Gastroesophageal sphincter (tissue), 3 donors: ENCODE measurements around the gene C6orf58.

Experiments
- EP300 ChIP-seq: sonication (generic); formaldehyde crosslinking; IDR thresholded peaks from one replicate; pipeline ENCODE4 v1.6.1; 2017; ENCODE audit warnings: antibody characterized with exemption, mild to moderate bottlenecking
- POLR2A ChIP-seq, 2 donors: fragments of 450-650 bp; IDR thresholded peaks; one replicate each; pipeline ENCODE4 v1.6.1; 2017; ENCODE audit warnings: antibody characterized with exemption in 2 of 2, mild to moderate bottlenecking in 2 of 2, moderate library complexity in 1 of 2
- TF ChIP-seq, protein P1 (sequence below), 4 experiments: fragments of 200-600 bp in 2 of 4; fragments of 450-650 bp in 2 of 4; sonication (generic) in 1 of 4; IDR thresholded peaks; one replicate each; pipeline ENCODE4 v1.5.1; 2017 to 2019; ENCODE audit warnings: antibody characterized with exemption in 4 of 4, mild to moderate bottlenecking in 2 of 4, moderate library complexity in 2 of 4

DNA sequence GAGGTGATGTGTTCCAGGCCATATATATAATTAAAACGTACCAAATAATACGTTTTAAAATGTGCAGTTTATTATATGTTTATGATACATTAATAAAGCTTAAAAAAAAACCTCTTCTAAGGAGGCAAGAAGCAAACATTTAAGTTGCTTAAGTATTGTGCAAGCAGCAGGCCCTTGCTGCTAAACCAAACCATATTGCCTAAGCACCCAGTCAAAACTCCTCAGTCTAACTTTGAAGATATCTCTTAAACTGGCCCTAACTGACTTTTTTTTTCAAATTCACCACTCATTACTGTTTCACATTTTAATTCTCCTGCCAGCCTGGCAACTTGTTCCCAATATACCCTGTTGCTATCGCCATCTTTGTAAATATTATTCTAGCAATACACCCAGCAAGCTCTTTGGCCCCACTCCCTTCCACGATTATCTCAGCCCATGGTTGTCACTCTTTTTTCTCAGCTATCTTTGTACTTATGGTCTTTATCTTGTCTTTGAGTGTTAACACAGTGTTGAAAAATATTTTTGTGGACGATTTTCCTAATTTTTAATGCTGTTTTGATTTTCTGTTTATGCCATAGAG is 60.9 kb downstream of the C6orf58 start:
- no peak for TF ChIP-seq POLR2A (IDR thresholded peaks at IDR 0.05)
- TF ChIP-seq, protein P1, sequence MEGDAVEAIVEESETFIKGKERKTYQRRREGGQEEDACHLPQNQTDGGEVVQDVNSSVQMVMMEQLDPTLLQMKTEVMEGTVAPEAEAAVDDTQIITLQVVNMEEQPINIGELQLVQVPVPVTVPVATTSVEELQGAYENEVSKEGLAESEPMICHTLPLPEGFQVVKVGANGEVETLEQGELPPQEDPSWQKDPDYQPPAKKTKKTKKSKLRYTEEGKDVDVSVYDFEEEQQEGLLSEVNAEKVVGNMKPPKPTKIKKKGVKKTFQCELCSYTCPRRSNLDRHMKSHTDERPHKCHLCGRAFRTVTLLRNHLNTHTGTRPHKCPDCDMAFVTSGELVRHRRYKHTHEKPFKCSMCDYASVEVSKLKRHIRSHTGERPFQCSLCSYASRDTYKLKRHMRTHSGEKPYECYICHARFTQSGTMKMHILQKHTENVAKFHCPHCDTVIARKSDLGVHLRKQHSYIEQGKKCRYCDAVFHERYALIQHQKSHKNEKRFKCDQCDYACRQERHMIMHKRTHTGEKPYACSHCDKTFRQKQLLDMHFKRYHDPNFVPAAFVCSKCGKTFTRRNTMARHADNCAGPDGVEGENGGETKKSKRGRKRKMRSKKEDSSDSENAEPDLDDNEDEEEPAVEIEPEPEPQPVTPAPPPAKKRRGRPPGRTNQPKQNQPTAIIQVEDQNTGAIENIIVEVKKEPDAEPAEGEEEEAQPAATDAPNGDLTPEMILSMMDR (IDR thresholded peaks at IDR 0.05) = no peak
- no peak for TF ChIP-seq EP300
